HG02798 (cell line): ENCODE results near the gene RCOR2.
"Not testable (repeated sequence)": the region's sequence is repeated elsewhere in the genome, so short reads cannot be mapped to it uniquely, and the experiment has no call there.

ENCODE experiments used
- ATAC-seq: cut with Tn5 transposase; IDR thresholded peaks from one replicate; pipeline ENCODE4 v1.9.1; 2021; ENCODE audit warnings: mild to moderate bottlenecking; ENCODE audit not compliant: unreplicated experiment, poor library complexity

Gene RCOR2

DNA sequence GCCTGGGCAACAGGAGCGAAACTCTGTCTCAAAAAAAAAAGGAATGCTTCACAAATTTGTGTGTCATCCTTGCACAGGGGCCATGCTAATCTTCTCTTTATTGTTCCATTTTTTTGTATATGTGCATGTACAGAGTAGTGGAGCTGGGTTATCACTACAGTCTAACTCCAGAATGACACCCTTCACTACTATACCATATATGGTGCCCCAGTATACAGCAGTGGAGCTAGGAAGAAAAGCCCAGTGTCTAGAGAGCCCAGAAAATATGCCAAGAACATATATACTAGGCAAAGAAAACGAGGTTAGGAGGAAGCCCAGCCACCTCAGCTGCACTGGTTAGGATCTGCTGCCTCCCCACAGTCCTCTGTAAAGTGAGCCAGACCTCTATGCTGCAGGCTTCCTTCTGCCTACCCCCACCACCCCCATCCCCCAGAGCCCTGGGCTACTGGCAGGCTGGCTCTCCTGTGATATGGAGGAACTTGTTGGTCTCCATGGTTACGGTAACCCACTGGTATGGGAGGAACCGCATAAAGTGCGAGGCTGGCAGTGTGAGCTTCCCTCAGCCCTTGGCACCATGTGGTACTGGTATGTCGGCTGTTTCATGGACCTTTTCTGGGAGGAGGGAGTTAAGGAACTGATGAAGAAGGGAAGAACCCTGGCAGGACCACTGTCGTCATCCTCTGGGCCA is 34.3 kb downstream of the RCOR2 start:
- ATAC-seq = no peak

DNA sequence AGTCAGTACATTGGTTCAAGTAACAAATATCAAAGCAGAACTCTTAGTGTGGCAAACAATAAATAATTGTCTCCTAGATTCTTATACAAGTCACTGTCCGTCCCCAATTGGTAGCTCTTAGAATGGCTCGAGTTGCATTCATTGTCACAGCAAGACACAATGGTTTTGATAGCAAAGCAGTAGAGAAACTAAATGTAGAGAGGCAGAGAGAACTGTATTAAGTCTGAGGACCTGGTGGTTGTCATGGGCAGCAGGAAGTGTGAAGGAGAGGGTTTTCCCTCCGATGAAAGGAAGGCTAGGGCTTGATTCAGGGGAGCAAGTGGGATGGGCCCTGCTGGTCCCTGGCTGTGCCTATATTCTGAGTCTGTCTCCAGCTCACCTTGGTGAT is 36.6 kb downstream of the RCOR2 start:
- ATAC-seq = no peak

DNA sequence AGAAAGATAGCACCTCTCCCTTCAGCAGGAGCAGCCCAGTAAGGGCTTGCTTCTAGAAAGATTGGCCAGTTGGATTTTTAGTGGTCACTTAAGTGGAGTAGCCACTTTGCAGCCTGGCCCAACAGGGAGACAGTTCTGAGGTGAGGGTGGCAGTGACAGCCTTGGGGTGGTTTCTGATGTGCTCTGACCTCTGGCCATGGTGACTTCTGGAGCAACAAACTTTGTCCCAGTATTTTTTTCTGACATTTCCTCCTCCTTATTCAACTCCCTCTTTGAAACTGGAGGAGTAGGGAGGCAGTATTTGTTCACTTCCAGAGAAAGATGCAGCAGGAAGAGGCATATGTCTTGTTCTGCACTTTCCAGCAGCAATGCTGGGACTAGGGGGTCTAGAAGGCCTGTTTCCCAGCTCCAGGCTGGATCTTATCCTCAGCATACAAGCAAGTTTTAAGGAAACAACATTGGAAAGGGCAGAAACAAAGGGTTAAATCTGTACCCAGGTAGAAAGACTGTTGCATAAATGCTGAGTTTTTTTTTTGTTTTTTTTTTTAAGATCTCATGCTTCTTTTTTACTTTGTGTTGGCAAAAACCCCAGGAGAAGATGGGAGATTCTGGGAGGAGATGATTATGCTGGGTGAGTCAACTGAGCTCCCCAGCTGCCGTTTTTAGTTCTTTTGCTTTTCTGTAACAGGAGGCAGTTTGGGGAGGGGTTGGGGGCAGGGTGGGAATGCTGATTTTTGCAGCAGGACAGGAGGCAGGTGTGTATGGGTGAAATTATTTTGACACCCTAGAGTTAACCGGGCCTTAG is 37.2 kb downstream of the RCOR2 start:
- no peak for ATAC-seq

DNA sequence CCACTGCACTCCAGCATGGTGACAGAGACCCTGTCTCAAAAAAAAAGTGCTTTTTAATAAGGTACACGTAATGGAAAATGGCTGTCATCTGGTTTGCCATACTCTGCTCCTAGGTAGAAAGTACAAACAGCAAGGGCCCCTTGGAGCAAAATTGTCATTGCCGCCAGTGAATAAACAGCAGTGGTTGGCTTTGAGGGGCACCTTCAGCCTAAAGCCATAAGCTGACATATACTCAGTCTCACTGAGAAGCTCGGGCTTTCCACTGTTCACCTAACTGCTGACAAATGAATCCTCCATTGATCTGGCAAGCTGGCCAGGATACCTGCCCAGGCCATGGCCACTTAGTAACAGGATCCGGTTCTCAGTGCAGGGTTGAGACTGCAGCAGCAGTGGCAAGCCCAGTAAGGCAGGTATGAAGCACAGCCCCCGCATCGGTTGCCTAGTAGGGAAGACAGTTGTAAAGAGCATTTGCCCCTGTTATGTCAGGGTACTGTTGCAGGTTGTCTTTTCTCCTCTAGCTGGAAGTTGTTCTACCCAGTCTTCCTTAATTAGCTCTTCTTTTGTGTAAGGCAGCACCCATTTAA is 39.2 kb downstream of the RCOR2 start:
- ATAC-seq = no peak

DNA sequence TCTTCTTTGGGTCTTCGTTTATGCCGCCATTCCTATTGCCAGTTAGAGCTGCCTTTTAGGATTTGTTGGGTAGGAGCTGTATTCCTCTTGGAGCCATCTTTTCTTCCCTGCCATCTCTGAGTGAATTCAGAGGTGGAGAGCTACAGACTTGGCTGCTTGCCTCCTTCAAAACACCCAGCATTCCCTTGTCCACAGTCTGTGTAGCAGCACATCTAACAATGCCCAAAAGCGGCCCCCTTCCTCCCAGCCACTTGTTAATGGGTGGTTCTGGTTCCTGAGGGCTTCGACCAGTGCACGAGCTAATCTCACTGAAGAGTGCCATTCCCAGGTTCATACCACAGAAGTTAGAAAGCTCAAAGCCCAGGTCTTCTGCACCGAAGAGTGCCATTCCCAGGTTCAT is 40.3 kb downstream of the RCOR2 start:
- no peak for ATAC-seq

DNA sequence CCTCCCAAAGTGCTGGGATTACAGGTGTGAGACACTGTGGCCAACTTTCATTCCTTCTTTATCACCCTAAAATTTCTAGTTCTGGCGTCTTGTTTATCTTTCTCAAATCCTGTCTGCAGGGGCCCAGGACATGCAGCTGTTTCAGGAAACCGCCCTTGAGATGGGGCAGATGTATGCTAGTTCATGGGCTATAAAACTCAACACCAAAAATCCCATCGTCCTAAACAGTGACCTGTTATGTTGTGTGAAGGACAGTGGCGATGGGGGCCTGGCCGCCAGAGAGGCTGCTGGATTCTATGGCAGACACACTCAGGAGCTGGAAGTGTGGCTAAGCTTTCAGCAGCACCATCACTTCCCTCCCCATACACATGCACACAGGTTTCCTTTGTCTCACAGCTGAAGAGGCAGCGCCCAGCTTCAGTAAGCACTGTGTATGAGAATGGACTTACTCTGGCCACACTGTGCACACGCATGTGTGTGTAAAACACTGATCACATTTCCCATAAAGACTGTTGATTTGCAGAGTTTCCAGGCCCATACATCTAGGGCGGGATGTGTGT is 41.4 kb downstream of the RCOR2 start:
- no peak for ATAC-seq

DNA sequence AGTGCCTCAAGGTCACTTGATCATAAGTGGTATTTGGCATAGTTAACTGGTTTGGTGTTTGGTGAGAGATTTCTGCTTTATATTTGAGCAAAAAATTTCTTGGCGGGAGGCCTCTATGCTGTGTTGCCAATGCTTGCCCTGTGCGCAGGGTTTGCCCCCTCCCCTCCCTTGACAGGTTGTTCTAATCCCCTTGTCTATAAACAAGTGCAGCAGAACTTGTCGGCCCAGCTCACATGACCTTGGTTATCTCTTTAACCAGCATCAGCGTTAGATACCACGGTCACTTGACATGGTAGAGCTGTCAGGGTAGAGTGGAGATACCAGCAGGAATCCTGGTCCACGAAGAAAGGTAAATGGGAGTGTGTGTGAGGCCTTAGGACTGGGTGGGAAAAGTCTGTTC is 42.5 kb downstream of the RCOR2 start:
- ATAC-seq = no peak

DNA sequence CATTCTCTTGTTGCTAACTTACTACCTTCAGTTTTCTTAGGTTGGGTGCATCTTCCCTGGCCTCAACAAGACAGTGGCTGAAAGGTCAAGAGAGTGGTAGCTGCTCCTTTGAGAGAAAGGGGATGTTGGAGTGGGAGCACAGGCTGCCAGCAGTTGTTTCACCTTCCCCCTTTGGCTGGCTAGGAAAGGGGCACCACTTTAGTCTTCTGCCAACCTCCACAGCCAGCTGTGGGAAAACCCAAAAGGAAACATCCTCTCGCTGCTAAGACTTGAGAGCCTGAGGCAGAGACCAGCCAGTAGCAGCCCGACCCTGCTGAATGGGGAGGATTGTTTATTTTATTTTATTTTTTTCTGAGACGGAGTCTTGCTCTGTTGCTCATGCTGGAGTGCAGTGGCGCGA is 43.7 kb downstream of the RCOR2 start:
- no peak for ATAC-seq

DNA sequence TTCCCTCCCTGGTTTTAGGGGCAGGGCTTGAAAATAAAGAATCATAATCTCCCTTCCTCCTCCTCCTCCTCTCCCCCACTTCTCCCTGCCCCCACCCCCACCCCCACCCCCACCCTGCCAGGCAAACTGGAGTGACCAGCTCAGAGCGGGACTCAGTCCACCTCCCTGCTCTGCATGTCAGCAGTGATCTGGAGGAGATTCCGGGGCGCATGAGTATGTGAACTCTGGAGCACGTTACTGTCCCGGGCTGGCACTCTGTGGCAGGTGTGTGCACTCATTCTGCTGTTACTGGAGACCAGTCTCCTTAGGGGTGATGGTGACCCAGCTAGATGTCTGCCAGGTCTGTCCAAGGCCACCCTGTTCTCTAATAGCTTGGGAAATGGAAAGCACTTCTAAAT is 44.2 kb downstream of the RCOR2 start:
- no peak for ATAC-seq

DNA sequence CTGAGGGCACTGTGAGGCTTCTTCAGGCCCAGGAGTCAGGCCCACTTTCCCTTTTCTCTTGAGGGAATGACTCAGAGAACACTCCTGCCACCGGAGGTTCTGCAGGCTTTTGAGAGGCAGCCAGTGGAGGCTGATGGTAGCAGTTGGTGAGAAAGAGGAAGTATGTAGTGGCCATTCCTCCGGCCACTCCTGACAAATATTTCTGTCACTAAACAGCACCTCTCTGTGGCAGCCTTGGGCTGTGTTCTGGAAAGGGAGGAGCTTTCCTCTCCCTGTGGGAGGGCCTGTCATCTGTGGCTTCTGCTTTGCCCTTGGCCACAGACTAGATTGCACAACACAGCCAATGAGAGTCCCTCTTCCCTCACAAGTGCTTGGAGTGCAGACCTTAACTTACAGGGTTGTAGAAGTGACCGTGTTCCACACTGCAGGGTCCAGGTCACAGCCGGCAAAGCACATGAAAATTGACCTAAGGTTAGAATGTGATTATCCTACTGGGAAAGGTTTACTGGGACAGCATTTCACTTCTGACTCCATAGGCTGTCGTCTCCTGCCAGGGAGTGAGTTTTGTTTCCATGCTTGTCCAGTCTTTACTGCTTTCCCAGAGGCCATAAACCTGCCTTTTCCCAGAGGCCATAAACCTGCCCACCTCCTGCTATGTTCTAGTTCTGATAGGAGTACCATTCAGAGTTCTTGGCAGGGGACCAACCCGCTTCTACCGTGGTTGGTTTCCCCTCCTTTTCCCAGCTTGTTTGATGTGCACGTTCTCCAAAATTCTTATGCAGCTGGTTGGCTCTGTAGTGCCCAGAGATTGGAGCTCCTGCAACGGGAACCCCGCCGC is 44.8 kb downstream of the RCOR2 start:
- ATAC-seq = peak; percentile 94

DNA sequence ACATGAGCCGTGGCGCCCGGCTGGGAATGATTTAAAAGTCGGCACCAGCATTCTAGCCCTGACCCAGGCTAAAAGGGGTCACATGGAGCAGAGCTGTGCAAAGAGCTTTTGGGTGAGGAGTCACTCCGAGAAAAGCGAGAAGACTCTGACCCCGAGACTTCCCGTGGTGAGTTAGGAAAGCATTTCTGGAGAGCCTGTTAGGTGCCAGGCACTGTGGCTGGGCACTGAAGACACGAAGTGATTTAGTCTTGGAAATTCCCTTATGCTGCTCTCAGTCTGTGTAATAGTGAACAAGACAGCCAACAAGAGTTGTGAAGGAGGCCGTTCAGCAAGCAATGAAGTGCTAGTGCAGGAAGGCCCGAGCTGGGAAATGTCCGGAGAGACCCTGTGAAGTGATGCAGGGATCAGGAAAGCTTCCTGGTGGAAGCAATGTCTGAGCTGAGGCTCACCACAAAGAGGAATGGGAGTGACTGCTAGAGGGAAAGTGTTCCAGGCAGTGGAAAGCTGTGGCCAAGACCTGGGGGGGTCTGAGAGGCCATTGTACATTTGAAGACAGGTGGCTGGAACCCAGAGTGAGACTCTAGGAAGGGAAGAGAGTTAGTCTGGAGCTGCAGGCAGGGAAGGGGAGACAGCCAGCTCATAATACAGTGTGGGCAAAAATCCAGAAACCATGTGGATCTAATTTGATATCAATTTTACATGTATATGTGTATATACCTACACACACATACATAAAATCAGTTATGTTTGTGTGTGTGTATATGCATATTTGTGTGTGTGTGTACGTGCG is 46.4 kb downstream of the RCOR2 start:
- no peak for ATAC-seq

DNA sequence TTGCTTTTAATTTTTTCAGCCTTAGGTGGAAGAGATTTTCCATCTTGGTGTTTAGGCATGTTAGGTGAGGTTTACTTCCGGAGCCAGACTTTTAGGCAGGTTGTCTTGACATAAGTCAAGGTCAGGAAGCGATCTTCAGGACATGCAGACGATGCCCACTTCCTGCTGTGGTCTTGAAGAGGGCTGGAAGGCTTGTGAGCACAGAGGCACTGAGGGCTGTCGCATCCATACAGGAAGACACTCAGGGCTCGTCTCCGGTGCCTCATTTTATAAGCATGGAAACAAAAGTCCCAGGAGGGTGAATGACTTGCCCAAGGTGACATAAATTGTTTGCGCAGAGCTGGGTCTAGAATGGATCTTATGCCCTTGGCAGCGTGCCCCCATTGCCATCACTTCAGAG is 47.3 kb downstream of the RCOR2 start:
- no peak for ATAC-seq

DNA sequence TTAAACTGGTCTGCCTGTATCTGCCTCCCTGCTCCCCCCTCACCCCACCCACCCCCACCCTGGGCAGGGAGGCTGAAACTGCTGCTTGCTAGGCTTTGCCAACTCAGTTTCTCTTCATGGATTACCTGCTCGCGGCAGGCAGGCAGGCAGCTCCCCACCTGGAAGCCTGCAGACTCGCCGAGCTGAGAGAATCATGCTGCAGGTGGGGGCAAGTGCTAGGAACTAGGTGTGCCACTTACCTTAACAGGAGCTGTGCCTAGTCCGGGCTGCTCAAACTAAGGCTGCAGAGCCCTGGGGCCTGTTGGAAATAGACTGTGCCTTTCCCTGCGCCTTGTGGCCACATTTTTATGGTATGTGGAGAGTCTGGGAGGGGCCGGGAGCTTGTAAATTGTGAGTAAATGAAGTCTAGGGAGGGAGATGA is 47.8 kb downstream of the RCOR2 start:
- no peak for ATAC-seq

DNA sequence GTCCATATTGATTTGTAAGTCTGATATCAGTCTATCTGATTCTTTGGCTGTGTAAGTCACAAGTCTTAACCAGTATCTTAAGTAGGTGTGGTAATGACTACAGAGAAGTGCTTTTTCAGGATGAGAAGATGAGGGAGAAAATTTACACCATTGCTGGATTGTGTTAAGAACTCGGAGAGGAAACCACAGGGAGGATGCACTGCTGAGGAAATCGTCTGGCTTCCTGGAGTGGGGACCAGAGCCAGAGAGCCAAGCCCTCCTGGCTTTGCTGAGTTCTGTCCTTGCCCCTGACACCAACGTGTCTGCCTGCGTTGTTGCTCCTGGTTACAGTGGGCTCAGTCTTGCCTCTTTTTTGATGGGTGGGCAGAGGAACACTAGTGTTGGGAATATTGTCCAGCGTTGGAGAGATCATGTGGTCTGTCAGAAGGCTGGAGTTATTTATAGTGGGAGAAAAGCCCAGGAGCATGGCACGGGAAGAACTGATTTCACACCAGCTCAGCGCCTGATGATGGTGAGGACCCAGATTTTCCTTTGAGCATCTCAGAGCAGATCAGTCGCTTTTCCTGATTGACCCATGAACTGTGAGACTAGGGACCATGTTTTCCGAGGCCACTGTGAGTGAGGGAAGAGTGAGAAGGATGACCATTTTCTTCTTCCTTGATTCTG is 48.4 kb downstream of the RCOR2 start:
- ATAC-seq = no peak

DNA sequence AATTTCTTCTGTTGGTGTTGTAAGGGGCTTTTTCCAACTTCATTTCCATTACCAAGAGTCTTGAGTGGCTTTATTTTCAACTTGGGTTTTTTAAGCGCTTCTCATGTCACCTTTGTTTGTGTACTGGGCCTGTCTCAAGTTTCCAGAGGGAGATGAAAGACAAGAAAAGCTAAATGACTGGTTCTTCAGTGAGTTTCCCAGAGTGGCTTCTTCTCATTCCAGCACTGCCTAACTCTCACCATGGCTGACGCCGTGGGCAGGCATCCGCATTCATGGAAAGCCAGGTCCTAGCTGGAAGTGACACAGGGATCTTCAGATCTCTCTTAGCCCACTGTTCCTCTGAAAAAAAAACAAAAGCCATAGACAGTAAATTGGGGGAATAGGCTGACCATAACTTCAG is 49.5 kb downstream of the RCOR2 start:
- no peak for ATAC-seq

DNA sequence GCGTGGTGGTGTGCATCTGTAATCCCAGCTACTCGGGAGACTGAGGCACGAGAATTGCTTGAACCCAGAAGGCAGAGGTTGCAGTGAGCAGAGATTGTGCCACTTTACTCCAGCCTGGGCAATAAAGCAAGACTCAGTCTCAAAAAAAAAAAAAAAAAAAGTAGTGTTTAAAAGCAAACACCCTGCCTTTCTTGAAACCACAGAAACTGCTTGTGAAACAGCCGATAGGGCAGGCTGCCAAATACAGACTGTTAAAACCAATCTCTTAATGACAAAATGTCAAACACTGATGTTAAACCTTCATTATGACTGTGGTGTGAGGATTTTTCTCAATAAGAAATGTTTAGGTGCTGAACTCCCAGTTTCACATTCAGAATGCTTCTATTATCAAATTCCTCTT is 50.8 kb downstream of the RCOR2 start:
- ATAC-seq = peak; percentile 78

DNA sequence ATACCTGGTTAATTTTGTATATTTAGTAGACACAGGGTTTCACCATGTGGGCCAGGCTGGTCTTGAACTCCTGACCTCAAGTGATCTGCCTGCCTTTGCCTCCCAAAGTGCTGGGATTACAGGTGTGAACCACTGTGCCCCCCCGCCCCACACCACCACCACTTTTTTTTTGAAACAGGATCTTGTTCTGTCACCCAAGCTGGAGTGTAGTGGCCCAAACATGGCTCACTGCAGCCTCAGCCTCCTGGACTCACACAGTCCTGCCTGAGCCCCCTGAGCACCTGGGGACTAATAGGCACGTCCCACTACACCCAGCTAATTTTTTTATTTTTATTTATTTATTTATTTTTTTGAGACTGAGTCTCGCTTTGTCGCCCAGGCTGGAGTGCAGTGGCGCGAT is 53.3 kb downstream of the RCOR2 start:
- not testable (repeated sequence) for ATAC-seq

DNA sequence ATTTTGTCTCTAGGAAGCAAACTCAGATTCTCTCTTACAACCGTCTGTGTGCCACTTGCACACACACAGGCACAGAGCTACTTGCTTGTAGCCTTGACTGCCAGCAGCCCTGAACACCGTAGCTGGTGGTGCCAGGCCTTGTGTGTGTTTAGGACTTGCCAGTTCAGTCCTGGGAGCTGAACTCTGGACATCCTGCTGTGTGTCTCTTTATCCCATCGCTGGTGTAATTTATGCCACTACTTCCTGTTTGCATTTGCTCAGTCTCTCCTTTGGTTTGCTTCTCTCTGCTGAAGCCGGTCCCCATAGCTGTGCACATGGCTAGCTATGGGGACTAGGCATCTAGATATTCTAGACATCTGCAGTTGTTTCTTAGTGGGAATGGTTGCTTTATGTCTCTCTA is 54.0 kb downstream of the RCOR2 start:
- no peak for ATAC-seq
